Measurements from ENCODE around the gene ABLIM2. TPM values are rescaled to one million over a fixed set of nuclear protein-coding genes. Genes with fewer than 3 reads are reported as not detected.
A peak's percentile ranks its signal among the peaks of the same experiment; 100 is the strongest.

Gene ABLIM2
- total RNA-seq, 1 experiment from 2014 or later, result 2.7 TPM

DNA sequence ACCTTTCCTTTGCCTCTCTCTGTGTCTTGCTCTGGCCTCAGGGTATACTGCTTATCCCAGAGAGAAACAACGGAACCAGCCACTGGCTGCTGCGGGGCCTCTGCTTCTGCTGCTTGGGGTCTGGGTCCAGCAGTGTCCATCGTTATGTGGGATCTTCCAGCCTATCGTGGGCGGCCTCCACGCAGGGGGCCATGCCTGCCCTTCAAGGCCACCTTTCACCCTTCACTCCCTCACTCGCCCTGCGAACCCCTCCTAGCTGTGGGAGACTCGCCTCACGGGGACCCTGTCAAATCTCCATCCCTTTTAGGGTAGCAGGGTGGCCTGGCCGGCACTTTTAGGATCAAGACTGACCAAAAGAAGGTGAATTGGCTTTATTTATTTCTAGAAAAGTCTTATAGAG, 19.3 kb upstream of the ABLIM2 start:
- H3K9me3 ChIP-seq (ENCODE audit: low read depth, low read length, poor library complexity, severe bottlenecking), result no peaks in the 10 kb centered on the region
- no TSS peak for BruUV-seq (replicated peaks)
- H3K36me3 ChIP-seq (ENCODE audit: insufficient read depth, low read length, poor library complexity, severe bottlenecking), result no peaks in the 10 kb centered on the region
- H3K27ac ChIP-seq (ENCODE audit: low read depth, low read length, poor library complexity, severe bottlenecking), result no peak overlapping the region
- no peak for DNase-seq (ENCODE audit: low spot score)
- intact Hi-C loops (cut with micrococcal nuclease; ENCODE audit: unreplicated experiment), result loop anchor here (2.0 kb wide), 1 partner anchor 225 kb away; no protein-coding TSS in a partner anchor
- no peak overlapping the region for H3K4me3 ChIP-seq (ENCODE audit: low read depth, low read length, poor library complexity, severe bottlenecking)
- CTCF ChIA-PET, result no interaction called here
- H3K27me3 ChIP-seq (replicated peaks; ENCODE audit: insufficient read depth, low read depth, low read length, poor library complexity), result no peaks in the 10 kb centered on the region
- peaks cover 7% of the 10 kb centered on the region for H3K4me1 ChIP-seq (ENCODE audit: insufficient read depth, low read length, poor library complexity, severe bottlenecking)
- TF ChIP-seq, protein P1, sequence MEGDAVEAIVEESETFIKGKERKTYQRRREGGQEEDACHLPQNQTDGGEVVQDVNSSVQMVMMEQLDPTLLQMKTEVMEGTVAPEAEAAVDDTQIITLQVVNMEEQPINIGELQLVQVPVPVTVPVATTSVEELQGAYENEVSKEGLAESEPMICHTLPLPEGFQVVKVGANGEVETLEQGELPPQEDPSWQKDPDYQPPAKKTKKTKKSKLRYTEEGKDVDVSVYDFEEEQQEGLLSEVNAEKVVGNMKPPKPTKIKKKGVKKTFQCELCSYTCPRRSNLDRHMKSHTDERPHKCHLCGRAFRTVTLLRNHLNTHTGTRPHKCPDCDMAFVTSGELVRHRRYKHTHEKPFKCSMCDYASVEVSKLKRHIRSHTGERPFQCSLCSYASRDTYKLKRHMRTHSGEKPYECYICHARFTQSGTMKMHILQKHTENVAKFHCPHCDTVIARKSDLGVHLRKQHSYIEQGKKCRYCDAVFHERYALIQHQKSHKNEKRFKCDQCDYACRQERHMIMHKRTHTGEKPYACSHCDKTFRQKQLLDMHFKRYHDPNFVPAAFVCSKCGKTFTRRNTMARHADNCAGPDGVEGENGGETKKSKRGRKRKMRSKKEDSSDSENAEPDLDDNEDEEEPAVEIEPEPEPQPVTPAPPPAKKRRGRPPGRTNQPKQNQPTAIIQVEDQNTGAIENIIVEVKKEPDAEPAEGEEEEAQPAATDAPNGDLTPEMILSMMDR (conservative IDR thresholded peaks at IDR 0.05; ENCODE audit: low read depth, low read length), result no peak
- no peak for TF ChIP-seq EZH2 (IDR thresholded peaks at IDR 0.05; ENCODE audit: borderline replicate concordance, low read depth, low read length, poor library complexity, severe bottlenecking)
- POLR2A ChIA-PET (ENCODE audit: low non-redundant PET), result no interaction called here

DNA sequence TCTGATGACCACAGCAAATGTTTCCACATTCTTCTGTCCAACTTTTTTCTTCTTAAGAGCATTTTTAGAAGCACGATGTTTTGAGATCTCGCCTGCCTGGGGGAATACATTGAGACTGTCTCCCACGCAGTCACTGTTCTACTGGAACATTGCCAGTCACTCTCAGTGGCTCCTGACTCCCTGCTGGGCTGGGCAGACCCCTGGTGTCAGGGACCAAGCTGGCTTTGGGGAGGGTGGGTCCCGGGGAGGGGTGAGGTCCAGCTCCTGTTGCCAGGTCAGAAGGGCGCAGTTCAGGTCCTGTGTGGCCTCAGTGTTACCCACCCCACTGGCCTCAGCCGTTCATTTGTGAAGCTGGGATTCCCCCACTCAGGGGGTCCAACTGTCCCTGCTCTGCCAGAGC, 18.9 kb upstream of the ABLIM2 start:
- Histone ChIP-seq H3K9me3 (ENCODE audit: low read depth, low read length, poor library complexity, severe bottlenecking) (no peaks in the 10 kb centered on the region), H3K4me3 (ENCODE audit: low read depth, low read length, poor library complexity, severe bottlenecking) (no peak overlapping the region), H3K27me3 (replicated peaks; ENCODE audit: insufficient read depth, low read depth, low read length, poor library complexity) (no peaks in the 10 kb centered on the region), H3K4me1 (ENCODE audit: insufficient read depth, low read length, poor library complexity, severe bottlenecking) (peaks cover 7% of the 10 kb centered on the region), H3K36me3 (ENCODE audit: insufficient read depth, low read length, poor library complexity, severe bottlenecking) (no peaks in the 10 kb centered on the region), H3K27ac (ENCODE audit: low read depth, low read length, poor library complexity, severe bottlenecking) (no peak overlapping the region)
- CTCF ChIA-PET, result interaction anchor here (1.1 kb wide), 9 partner anchors 8 to 233 kb away, joined by 3 to 10 read pairs (median 6); partner anchors contain the start of gene ABLIM2
- intact Hi-C loops (cut with micrococcal nuclease; ENCODE audit: unreplicated experiment), result loop anchor here (2.0 kb wide), 1 partner anchor 225 kb away; no protein-coding TSS in a partner anchor
- POLR2A ChIA-PET (ENCODE audit: low non-redundant PET), result no interaction called here
- DNase-seq (ENCODE audit: low spot score), result no peak
- TF ChIP-seq EZH2 (IDR thresholded peaks at IDR 0.05; ENCODE audit: borderline replicate concordance, low read depth, low read length, poor library complexity, severe bottlenecking), result no peak
- TF ChIP-seq, protein P1 (conservative IDR thresholded peaks at IDR 0.05; ENCODE audit: low read depth, low read length), result no peak
- BruUV-seq (replicated peaks), result no TSS peak

DNA sequence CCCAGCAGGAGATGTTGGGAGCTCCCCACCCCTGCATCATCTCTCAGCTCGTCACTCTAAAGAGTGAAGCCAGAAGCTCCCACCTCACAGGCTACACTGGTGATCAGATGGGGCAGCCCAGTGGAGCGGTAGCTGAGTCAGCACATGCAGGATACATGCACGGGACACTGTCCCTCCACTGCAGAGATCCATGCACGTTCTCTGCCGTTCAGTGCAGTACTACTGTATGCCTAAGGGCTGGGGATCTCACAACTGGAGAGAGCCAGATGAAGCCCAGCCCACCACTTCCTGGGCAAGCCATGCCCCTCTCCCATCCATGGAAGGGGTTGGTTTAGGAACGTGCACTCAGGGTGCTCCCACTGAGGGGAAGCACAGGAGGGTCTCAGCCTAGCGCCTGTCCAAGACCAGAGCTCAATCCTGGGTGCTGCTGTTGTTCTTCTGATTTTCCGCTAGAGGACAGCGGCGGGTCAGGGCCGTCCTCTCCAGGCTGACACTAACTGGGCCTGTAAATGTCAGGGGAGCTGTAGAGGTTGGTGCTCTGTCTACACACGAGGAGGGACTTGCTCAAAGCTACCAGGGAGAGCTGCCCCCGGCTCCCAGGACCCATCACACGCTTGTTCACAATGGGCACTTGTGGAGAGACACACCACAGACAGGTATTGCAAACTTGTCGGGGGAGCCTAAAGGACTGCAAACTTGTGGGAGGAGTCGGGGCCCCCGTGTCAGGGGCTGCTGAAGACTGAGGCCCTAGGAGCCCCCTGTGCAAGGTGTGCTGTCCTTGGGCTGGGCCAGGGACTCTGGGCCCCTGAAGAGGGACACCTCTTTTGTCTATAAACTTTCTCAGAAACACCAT, 18.2 kb upstream of the ABLIM2 start:
- DNase-seq (ENCODE audit: low spot score), result peak; percentile 58
- ChIA-PET POLR2A (ENCODE audit: low non-redundant PET) (no interaction called here), CTCF (interaction anchor here (0.6 to 1.1 kb wide), 10 partner anchors 9 to 252 kb away, joined by 3 to 10 read pairs (median 5); partner anchors contain the start of gene ABLIM2)
- TF ChIP-seq, protein P1 (conservative IDR thresholded peaks at IDR 0.05; ENCODE audit: low read depth, low read length), result peak; percentile 80
- TF ChIP-seq EZH2 (IDR thresholded peaks at IDR 0.05; ENCODE audit: borderline replicate concordance, low read depth, low read length, poor library complexity, severe bottlenecking), result no peak
- Histone ChIP-seq H3K36me3 (ENCODE audit: insufficient read depth, low read length, poor library complexity, severe bottlenecking) (no peaks in the 10 kb centered on the region), H3K4me3 (ENCODE audit: low read depth, low read length, poor library complexity, severe bottlenecking) (no peak overlapping the region), H3K9me3 (ENCODE audit: low read depth, low read length, poor library complexity, severe bottlenecking) (no peaks in the 10 kb centered on the region), H3K4me1 (ENCODE audit: insufficient read depth, low read length, poor library complexity, severe bottlenecking) (peaks cover 7% of the 10 kb centered on the region), H3K27ac (ENCODE audit: low read depth, low read length, poor library complexity, severe bottlenecking) (no peak overlapping the region), H3K27me3 (replicated peaks; ENCODE audit: insufficient read depth, low read depth, low read length, poor library complexity) (no peaks in the 10 kb centered on the region)
- no TSS peak for BruUV-seq (replicated peaks)
- intact Hi-C loops (cut with micrococcal nuclease; ENCODE audit: unreplicated experiment), result loop anchor here (2.0 kb wide), 1 partner anchor 226 kb away; no protein-coding TSS in a partner anchor
